Gastrocnemius medialis (tissue), 4 donors: ENCODE measurements around the gene NKX2-4.

Source experiments
- CTCF ChIP-seq, 5 experiments: fragments of 450-650 bp in 3 of 5; fragments of 200-600 bp in 2 of 5; sonication (generic) in 2 of 5; IDR thresholded peaks in 4 of 5; conservative IDR thresholded peaks in 1 of 5; 1 replicate in 4 of 5; 2 replicates in 1 of 5; pipeline ENCODE4 v1.5.1; 2016 to 2019; ENCODE audit warnings: antibody characterized with exemption in 5 of 5, mild to moderate bottlenecking in 3 of 5, moderate library complexity in 3 of 5
- POLR2A ChIP-seq, 2 donors: fragments of 450-650 bp; IDR thresholded peaks; one replicate each; pipeline ENCODE4 v1.6.1; 2017; ENCODE audit warnings: antibody characterized with exemption in 2 of 2, mild to moderate bottlenecking in 2 of 2, moderate library complexity in 2 of 2

GRCh38 chr20:21391972-21392352 is 5.4 kb downstream of the NKX2-4 start:
- no peak for TF ChIP-seq POLR2A (IDR thresholded peaks at IDR 0.05)
- no peak for TF ChIP-seq CTCF (IDR thresholded peaks at IDR 0.05 in 4 of 5, conservative IDR thresholded peaks at IDR 0.05 in 1 of 5)
